H9 (cell line): ENCODE results near the gene AMD1. TPM values are rescaled to one million over a fixed set of nuclear protein-coding genes. Genes with fewer than 3 reads are reported as not detected.

Experiments used
- DNase-seq: peaks from one replicate; pipeline ENCODE4 v3.0.0-alpha.2; 2017
- H2AFZ ChIP-seq: one replicate; pipeline ENCODE4 v1.6.1; 2013; ENCODE audit warnings: mild to moderate bottlenecking, low read length, control low read depth, moderate library complexity
- H2AK5ac ChIP-seq: 2 replicates; pipeline ENCODE4 v1.6.1; 2013; ENCODE audit warnings: low read length, control low read depth, mixed read lengths; ENCODE audit not compliant: insufficient read length
- H2BK120ac ChIP-seq: one replicate; pipeline ENCODE4 v1.6.1; 2013; ENCODE audit warnings: low read depth, mild to moderate bottlenecking, low read length, control low read depth, inconsistent platforms; ENCODE audit not compliant: poor library complexity, severe bottlenecking
- H2BK12ac ChIP-seq: 2 replicates; pipeline ENCODE4 v1.6.1; 2013; ENCODE audit warnings: low read length, control low read depth, mixed read lengths, low read depth; ENCODE audit not compliant: insufficient read length
- H2BK15ac ChIP-seq: 2 replicates; pipeline ENCODE4 v1.6.1; 2013; ENCODE audit warnings: low read depth, low read length, control low read depth
- H2BK20ac ChIP-seq: one replicate; pipeline ENCODE4 v1.6.1; 2013; ENCODE audit warnings: low read depth, mild to moderate bottlenecking, low read length, control low read depth, inconsistent platforms; ENCODE audit not compliant: poor library complexity, severe bottlenecking
- H2BK5ac ChIP-seq: 2 replicates; pipeline ENCODE4 v1.6.1; 2013; ENCODE audit warnings: low read length, control low read depth, mixed read lengths; ENCODE audit not compliant: insufficient read length
- H3K14ac ChIP-seq: 2 replicates; pipeline ENCODE4 v1.6.1; 2013; ENCODE audit warnings: low read length, control low read depth; ENCODE audit not compliant: insufficient read depth
- H3K18ac ChIP-seq: 2 replicates; pipeline ENCODE4 v1.6.1; 2013; ENCODE audit warnings: low read depth, mild to moderate bottlenecking, mixed read lengths, low read length, control low read depth; ENCODE audit not compliant: insufficient read length
- H3K23ac ChIP-seq: 2 replicates; pipeline ENCODE4 v1.6.1; 2013; ENCODE audit warnings: low read length, control low read depth, mixed read lengths, low read depth; ENCODE audit not compliant: insufficient read length
- H3K23me2 ChIP-seq: 2 replicates; pipeline ENCODE4 v1.6.1; 2013; ENCODE audit warnings: low read depth, mild to moderate bottlenecking, mixed read lengths, low read length, control low read depth; ENCODE audit not compliant: insufficient read length, poor library complexity, severe bottlenecking
- H3K27ac ChIP-seq: 2 replicates; pipeline ENCODE4 v1.5.1; 2013; ENCODE audit warnings: low read length, control low read depth, mixed read lengths, low read depth; ENCODE audit not compliant: insufficient read length
- H3K27me3 ChIP-seq: 2 replicates; pipeline ENCODE4 v1.6.1; 2013; ENCODE audit warnings: low read length, control low read depth, inconsistent platforms; ENCODE audit not compliant: insufficient read depth
- H3K4ac ChIP-seq: 2 replicates; pipeline ENCODE4 v1.6.1; 2013; ENCODE audit warnings: low read depth, mild to moderate bottlenecking, control low read depth, inconsistent platforms, low read length, moderate library complexity
- H3K4me1 ChIP-seq: 2 replicates; pipeline ENCODE4 v1.6.1; 2013; ENCODE audit warnings: low read length, control low read depth, inconsistent platforms; ENCODE audit not compliant: insufficient read depth
- H3K4me2 ChIP-seq: 2 replicates; pipeline ENCODE4 v1.6.1; 2013; ENCODE audit warnings: low read length, control low read depth, mixed read lengths; ENCODE audit not compliant: insufficient read length, insufficient read depth
- H3K56ac ChIP-seq: 2 replicates; pipeline ENCODE4 v1.6.1; 2013; ENCODE audit warnings: low read depth, mild to moderate bottlenecking, mixed read lengths, low read length, control low read depth; ENCODE audit not compliant: insufficient read length
- H3K79me1 ChIP-seq: 2 replicates; pipeline ENCODE4 v1.6.1; 2013; ENCODE audit warnings: low read depth, mild to moderate bottlenecking, moderate library complexity, low read length, control low read depth, inconsistent platforms; ENCODE audit not compliant: insufficient read depth, poor library complexity, severe bottlenecking
- H3K79me2 ChIP-seq: 2 replicates; pipeline ENCODE4 v1.6.1; 2013; ENCODE audit warnings: low read length, control low read depth, inconsistent platforms; ENCODE audit not compliant: insufficient read depth
- H3K9ac ChIP-seq: 2 replicates; pipeline ENCODE4 v1.6.1; 2013; ENCODE audit warnings: low read length, control low read depth, mixed read lengths; ENCODE audit not compliant: insufficient read length; ENCODE audit errors: extremely low read depth
- H3K9me3 ChIP-seq: one replicate; pipeline ENCODE4 v1.6.1; 2013; ENCODE audit warnings: low read depth, low read length, inconsistent platforms; ENCODE audit not compliant: control insufficient read depth
- H3T11ph ChIP-seq: one replicate; pipeline ENCODE4 v1.6.1; 2013; ENCODE audit warnings: mild to moderate bottlenecking, low read length, control low read depth, inconsistent platforms
- H4K20me1 ChIP-seq: one replicate; pipeline ENCODE4 v1.6.1; 2013; ENCODE audit not compliant: control insufficient read depth, insufficient read length, insufficient read depth
- H4K5ac ChIP-seq: 2 replicates; pipeline ENCODE4 v1.6.1; 2013; ENCODE audit warnings: low read depth, mild to moderate bottlenecking, mixed read lengths, low read length, control low read depth; ENCODE audit not compliant: insufficient read length
- H4K8ac ChIP-seq: replicated peaks from 2 replicates; pipeline ENCODE4 v1.6.1; 2013; ENCODE audit warnings: low read length, control low read depth, mixed read lengths, low read depth; ENCODE audit not compliant: insufficient read length
- H4K91ac ChIP-seq: 2 replicates; pipeline ENCODE4 v1.6.1; 2013; ENCODE audit warnings: low read depth, mild to moderate bottlenecking, moderate library complexity, mixed read lengths, low read length, control low read depth; ENCODE audit not compliant: insufficient read length
- H3K27ac Mint-ChIP-seq, 3 experiments: 2 replicates in 2 of 3; 3 replicates in 1 of 3; pipeline ENCODE4 v1.8.0; 2020 to 2021; ENCODE audit warnings: mixed read lengths in 3 of 3, mild to moderate bottlenecking in 1 of 3, moderate library complexity in 1 of 3
- H3K27me3 Mint-ChIP-seq: 2 replicates; pipeline ENCODE4 v1.8.0; 2021; ENCODE audit warnings: low read depth, mild to moderate bottlenecking, moderate library complexity, mixed read lengths
- H3K36me3 Mint-ChIP-seq, 3 experiments: 2 replicates in 2 of 3; 3 replicates in 1 of 3; pipeline ENCODE4 v1.8.0; 2020 to 2021; ENCODE audit warnings: low read depth in 3 of 3, mixed read lengths in 3 of 3; ENCODE audit not compliant: insufficient read depth in 1 of 3
- H3K4me1 Mint-ChIP-seq, 2 experiments: 2 replicates each; pipeline ENCODE4 v1.8.0; 2020; ENCODE audit warnings: mixed read lengths in 2 of 2
- H3K4me3 Mint-ChIP-seq, 2 experiments: 2 replicates in 1 of 2; 3 replicates in 1 of 2; pipeline ENCODE4 v1.8.0; 2020 to 2021; ENCODE audit warnings: mild to moderate bottlenecking in 2 of 2, mixed read lengths in 2 of 2, moderate library complexity in 1 of 2
- H3K9me3 Mint-ChIP-seq, 2 experiments: 2 replicates in 1 of 2; 3 replicates in 1 of 2; pipeline ENCODE4 v1.8.0; 2020; ENCODE audit warnings: mild to moderate bottlenecking in 2 of 2, mixed read lengths in 2 of 2, moderate library complexity in 1 of 2
- WGBS: extraction: QIAGEN DNeasy Blood & Tissue Kit; methylation state at CpG from one replicate; pipeline ENCODE4 v1.1.7; 2013; ENCODE audit warnings: missing lambda C conversion rate, low lambda C conversion rate, mixed read lengths; ENCODE audit not compliant: insufficient read length; ENCODE audit errors: extremely low coverage; 5-methylcytosine and 5-hydroxymethylcytosine counted together
- total RNA-seq: library from RNA; stranded (reverse); gene quantifications from 2 replicates; pipeline ENCODE4 v1.2.1, GENCODE V29; 2021
- TF ChIP-seq, protein P1 (sequence below): fragments of 200-600 bp; sonication (generic); conservative IDR thresholded peaks from 3 replicates; pipeline ENCODE4 v1.8.0; 2021; ENCODE audit warnings: antibody characterized with exemption, mild to moderate bottlenecking

The AMD1 gene
- total RNA-seq, 1 experiment from 2014 or later = 162 TPM

DNA sequence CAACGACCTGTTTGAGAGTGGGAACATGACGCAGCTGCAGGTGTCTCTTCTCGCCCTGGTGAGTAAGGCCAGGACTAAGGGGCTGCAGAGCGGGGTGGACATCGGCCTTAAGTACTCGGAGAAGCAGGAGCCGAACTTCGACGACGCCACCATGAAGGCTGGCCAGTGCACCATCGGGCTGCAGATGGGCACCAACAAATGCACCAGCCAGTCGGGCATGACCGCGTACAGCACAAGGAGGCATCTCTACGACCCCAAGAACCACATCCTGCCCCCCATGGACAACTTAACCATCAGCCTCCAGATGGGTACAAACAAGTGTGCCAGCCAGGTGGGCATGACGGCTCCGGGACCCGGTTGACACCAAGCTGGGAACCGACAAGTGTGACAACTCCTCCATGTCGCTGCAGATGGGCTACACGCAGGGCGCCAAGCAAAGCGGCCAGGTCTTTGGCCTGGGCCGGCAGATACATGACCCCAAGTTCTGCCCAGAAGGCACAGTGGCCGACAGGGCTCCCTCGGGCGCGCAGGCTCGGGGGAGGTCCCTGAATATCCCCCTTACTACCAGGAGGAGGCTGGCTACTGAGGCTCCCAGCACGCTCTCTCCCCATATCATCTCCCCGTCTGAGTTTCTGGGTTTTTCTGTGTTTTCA lies 15.9 kb upstream of the AMD1 start:
- H3T11ph ChIP-seq = no peak overlapping the region
- TF ChIP-seq, protein P1, sequence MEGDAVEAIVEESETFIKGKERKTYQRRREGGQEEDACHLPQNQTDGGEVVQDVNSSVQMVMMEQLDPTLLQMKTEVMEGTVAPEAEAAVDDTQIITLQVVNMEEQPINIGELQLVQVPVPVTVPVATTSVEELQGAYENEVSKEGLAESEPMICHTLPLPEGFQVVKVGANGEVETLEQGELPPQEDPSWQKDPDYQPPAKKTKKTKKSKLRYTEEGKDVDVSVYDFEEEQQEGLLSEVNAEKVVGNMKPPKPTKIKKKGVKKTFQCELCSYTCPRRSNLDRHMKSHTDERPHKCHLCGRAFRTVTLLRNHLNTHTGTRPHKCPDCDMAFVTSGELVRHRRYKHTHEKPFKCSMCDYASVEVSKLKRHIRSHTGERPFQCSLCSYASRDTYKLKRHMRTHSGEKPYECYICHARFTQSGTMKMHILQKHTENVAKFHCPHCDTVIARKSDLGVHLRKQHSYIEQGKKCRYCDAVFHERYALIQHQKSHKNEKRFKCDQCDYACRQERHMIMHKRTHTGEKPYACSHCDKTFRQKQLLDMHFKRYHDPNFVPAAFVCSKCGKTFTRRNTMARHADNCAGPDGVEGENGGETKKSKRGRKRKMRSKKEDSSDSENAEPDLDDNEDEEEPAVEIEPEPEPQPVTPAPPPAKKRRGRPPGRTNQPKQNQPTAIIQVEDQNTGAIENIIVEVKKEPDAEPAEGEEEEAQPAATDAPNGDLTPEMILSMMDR = no peak
- DNase-seq = no peak
- no peak overlapping the region for H2BK20ac ChIP-seq
- H2AK5ac ChIP-seq = no peak overlapping the region
- H3K23ac ChIP-seq = no peak overlapping the region
- no peaks in the 10 kb centered on the region for H4K20me1 ChIP-seq
- H4K8ac ChIP-seq = no peak overlapping the region
- no peaks in the 10 kb centered on the region for H3K79me1 ChIP-seq
- no peak overlapping the region for H4K5ac ChIP-seq
- H3K4me2 ChIP-seq = no peak overlapping the region
- H3K9me3 ChIP-seq = no peaks in the 10 kb centered on the region
- H2BK5ac ChIP-seq = no peak overlapping the region
- H3K23me2 ChIP-seq = no peaks in the 10 kb centered on the region
- no peak overlapping the region for H2BK15ac ChIP-seq
- no peak overlapping the region for H2BK120ac ChIP-seq
- Mint-ChIP-seq H3K9me3 (no peaks in the 10 kb centered on the region), H3K36me3 (no peaks in the 10 kb centered on the region), H3K4me1 (no peaks in the 10 kb centered on the region), H3K4me3 (no peak overlapping the region), H3K27ac (no peak overlapping the region), H3K27me3 (no peaks in the 10 kb centered on the region; the same call in 1 of the 2 replicates)
- no peak overlapping the region for H3K9ac ChIP-seq
- no peaks in the 10 kb centered on the region for H3K79me2 ChIP-seq
- H3K14ac ChIP-seq = no peak overlapping the region; the same call in 1 of the 2 replicates
- H3K27ac ChIP-seq = no peak overlapping the region
- H3K4me1 ChIP-seq = no peaks in the 10 kb centered on the region
- no peak overlapping the region for H4K91ac ChIP-seq
- H3K18ac ChIP-seq = no peak overlapping the region
- H3K4ac ChIP-seq = no peak overlapping the region
- WGBS = no CpG with 5 or more reads among the region's 31 CpGs
- H2AFZ ChIP-seq = no peak overlapping the region
- no peak overlapping the region for H2BK12ac ChIP-seq
- no peaks in the 10 kb centered on the region for H3K27me3 ChIP-seq
- no peak overlapping the region for H3K56ac ChIP-seq
